BLaER1 (cell line): ENCODE data around the gene ZEB1.
"Not testable (repeated sequence)": the region's sequence is repeated elsewhere in the genome, so short reads cannot be mapped to it uniquely, and the experiment has no call there.

Experiments
- H3K27ac ChIP-seq: shearing (Covaris generic); formaldehyde crosslinking; 2 replicates; pipeline ENCODE4 v1.8.1; 2022
- H3K27me3 ChIP-seq: shearing (Covaris generic); formaldehyde crosslinking; 2 replicates; pipeline ENCODE4 v1.8.1; 2022
- H3K36me3 ChIP-seq: shearing (Covaris generic); formaldehyde crosslinking; 2 replicates; pipeline ENCODE4 v1.8.1; 2022
- H3K4me1 ChIP-seq: shearing (Covaris generic); formaldehyde crosslinking; 2 replicates; pipeline ENCODE4 v1.8.1; 2022
- H3K4me2 ChIP-seq: shearing (Covaris generic); formaldehyde crosslinking; 2 replicates; pipeline ENCODE4 v1.8.1; 2022
- H3K4me3 ChIP-seq: shearing (Covaris generic); formaldehyde crosslinking; 2 replicates; pipeline ENCODE4 v1.8.1; 2022
- H3K9ac ChIP-seq: shearing (Covaris generic); formaldehyde crosslinking; 2 replicates; pipeline ENCODE4 v1.8.1; 2022
- H3K9me3 ChIP-seq: shearing (Covaris generic); formaldehyde crosslinking; 2 replicates; pipeline ENCODE4 v1.8.1; 2022
- H4K20me1 ChIP-seq: shearing (Covaris generic); formaldehyde crosslinking; 2 replicates; pipeline ENCODE4 v1.8.1; 2022
- Cebpa-rat ChIP-seq: shearing (Covaris generic); IDR thresholded peaks from 2 replicates; pipeline ENCODE4 v1.8.1; 2022

ZEB1 gene

DNA sequence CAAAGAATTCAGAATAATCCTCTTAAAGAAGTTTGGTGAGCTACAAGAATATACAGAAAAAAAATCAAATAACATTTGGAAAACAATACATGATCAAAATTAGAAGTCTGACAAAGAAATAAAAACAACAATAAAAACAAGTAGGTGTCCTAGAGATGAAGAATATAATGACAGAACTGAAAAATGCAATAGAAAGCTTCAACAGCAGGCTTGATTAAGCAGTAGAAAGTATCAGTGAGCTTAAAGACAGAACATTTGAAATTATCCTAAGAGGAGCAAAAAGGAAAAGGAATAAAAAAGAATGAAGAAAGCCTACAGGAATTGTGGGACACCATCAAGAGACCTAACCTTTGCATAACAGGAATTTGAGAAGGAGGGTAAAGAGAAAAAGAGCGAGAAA, 238.8 kb downstream of the ZEB1 start:
- Histone ChIP-seq H3K4me1 (peaks cover 9% of the 10 kb centered on the region), H3K9me3 (peaks cover 37% of the 10 kb centered on the region), H3K36me3 (no peaks in the 10 kb centered on the region), H4K20me1 (no peaks in the 10 kb centered on the region), H3K4me3 (no peak overlapping the region), H3K27me3 (no peaks in the 10 kb centered on the region), H3K27ac (no peak overlapping the region), H3K9ac (no peak overlapping the region), H3K4me2 (no peak overlapping the region)
- TF ChIP-seq Cebpa-rat, result no peak

DNA sequence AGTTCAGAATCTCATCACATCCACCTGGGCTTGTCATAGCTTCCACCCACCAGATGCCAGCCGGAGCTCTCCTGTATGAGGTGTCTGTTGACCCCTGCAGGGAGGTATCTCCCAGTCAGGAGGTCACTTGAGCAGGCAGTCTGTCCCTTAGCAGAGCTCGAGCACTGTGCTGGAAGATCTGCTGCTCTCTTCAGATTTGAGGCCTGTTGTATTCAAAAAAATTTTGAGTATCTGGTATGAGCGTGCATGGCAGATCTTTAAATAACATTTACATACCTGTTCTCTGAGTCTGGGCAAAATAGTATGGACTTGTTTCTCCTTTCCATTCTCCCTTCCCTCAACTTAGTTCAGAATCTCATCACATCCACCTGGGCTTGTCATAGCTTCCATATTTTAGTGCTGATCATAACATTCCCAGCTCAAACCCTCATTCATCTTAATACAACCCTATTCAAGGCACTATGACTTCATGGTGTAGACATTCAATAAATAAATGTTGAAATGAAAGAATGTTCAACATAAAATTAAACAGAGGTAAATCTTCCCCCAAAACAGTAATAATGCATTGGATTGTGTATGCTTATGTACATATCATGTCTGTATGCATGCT, 249.3 kb downstream of the ZEB1 start:
- not testable (repeated sequence) for H4K20me1 ChIP-seq, H3K4me1 ChIP-seq, H3K27me3 ChIP-seq, H3K36me3 ChIP-seq, H3K27ac ChIP-seq, H3K4me3 ChIP-seq, H3K9ac ChIP-seq, H3K4me2 ChIP-seq, H3K9me3 ChIP-seq

DNA sequence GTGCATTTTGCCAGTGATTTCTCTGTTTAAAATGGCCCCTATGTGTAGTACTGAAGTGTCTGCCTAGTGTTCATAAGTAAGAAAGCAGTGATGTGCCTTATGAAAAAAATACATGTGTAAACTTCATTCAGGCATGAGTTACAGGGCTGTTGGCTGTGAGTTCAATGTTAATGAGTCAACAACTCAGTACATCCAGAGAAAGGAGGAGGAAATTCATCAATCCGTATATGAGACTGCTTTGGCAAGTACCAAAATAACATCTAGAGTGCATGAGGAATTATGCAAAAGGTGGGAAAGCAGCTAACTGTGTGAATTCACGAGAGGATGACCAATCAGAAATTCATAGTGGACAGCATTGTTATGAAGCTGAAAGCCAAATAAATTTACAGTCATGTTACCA, 255.6 kb downstream of the ZEB1 start:
- no peaks in the 10 kb centered on the region for H3K27me3 ChIP-seq
- H3K4me2 ChIP-seq, result no peak overlapping the region
- H3K9me3 ChIP-seq, result no peaks in the 10 kb centered on the region
- H3K4me1 ChIP-seq, result peaks cover 8% of the 10 kb centered on the region
- H4K20me1 ChIP-seq, result no peaks in the 10 kb centered on the region
- H3K36me3 ChIP-seq, result no peaks in the 10 kb centered on the region
- H3K27ac ChIP-seq, result no peak overlapping the region
- H3K9ac ChIP-seq, result no peak overlapping the region
- TF ChIP-seq Cebpa-rat, result no peak
- H3K4me3 ChIP-seq, result no peak overlapping the region

DNA sequence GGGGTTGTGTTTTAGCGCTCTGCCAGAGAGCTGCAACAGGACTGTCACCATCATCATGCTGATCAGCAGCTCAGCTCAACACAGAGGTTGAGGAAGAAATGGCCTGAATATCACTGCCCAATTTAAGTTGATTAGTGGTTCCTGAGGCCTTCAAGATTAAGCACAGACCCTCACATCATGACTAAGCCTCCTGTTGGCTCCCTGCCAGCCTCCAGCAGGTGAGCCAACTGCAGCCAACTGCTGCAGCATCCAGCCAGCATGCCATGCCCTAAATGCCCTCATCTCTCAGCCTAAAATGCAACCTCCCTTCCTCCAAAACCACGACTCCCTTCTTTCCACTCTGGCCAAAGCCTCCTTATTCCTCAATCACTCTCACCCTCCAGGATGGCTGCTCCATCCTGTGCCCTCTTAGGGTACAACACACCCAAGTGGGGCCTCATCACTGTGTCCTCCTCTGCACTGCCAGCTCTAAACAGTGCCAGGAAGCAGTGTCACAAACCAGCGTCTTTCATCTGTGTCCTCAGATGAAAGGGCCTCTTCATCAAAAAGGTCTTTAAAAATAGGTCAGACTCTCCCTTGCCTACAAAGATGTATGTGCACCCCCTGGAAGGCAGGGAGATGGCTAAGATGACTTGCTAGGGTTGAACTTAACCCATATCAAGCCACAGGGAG, 259.3 kb downstream of the ZEB1 start:
- Histone ChIP-seq H3K27ac (no peak overlapping the region), H3K9ac (no peak overlapping the region), H3K4me1 (peaks cover 23% of the 10 kb centered on the region), H3K36me3 (no peaks in the 10 kb centered on the region), H3K4me2 (peak overlapping the region; percentile 23), H4K20me1 (no peaks in the 10 kb centered on the region), H3K9me3 (no peaks in the 10 kb centered on the region), H3K27me3 (no peaks in the 10 kb centered on the region), H3K4me3 (no peak overlapping the region)
- no peak for TF ChIP-seq Cebpa-rat

DNA sequence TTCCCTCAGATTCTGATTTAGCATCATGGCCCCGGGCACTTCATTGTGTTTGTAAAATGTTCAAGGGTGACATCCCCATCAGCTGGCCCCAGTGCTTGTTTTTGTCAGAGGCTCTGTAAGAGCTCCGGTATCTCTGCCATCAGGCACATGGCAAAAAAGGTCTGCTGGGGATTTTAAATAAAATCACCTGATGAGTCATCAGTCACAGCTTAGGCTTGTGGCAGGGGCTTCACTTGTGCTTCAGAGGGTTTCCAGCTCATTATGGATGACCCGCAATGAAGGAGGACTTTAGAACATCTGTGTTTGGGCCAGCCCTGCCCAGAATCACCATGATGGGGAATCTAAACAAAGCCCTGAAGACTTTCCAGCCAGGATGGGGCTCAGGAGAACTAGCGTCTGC, 259.9 kb downstream of the ZEB1 start:
- Histone ChIP-seq H4K20me1 (no peaks in the 10 kb centered on the region), H3K9me3 (no peaks in the 10 kb centered on the region), H3K4me1 (peaks cover 23% of the 10 kb centered on the region), H3K4me3 (no peak overlapping the region), H3K36me3 (no peaks in the 10 kb centered on the region), H3K4me2 (no peak overlapping the region), H3K27me3 (no peaks in the 10 kb centered on the region), H3K9ac (no peak overlapping the region), H3K27ac (no peak overlapping the region)
- TF ChIP-seq Cebpa-rat, result no peak
